ENCODE results near the gene PCP4L1.

- TF ChIP-seq GATA2 (IDR thresholded peaks at IDR 0.05; ENCODE audit: low read depth, low read length) (no peak), GATA3 (IDR thresholded peaks at IDR 0.05; ENCODE audit: low read depth, low read length) (no peak)
These were observed 2.1 kb downstream of the PCP4L1 start for GRCh38 chr1:161260376-161261260.
